HL-60 (cell line): ENCODE results near the gene PTPRR.

ENCODE experiments used
- DNase-seq, 2 experiments: peaks; one replicate each; pipeline ENCODE4 v3.0.0-alpha.2; 2010 to 2020; ENCODE audit warnings: low read depth in 1 of 2, low spot score in 1 of 2
- H3K27ac ChIP-seq: fragments of 250-450 bp; sonication (Bioruptor Pico); replicated peaks from 2 replicates; pipeline ENCODE4 v1.5.1; 2020; ENCODE audit warnings: mild to moderate bottlenecking, moderate library complexity
- H3K27me3 ChIP-seq: fragments of 250-450 bp; sonication (Bioruptor Pico); 2 replicates; pipeline ENCODE4 v1.5.1; 2021; ENCODE audit warnings: mild to moderate bottlenecking, moderate library complexity; ENCODE audit not compliant: insufficient read depth, poor library complexity, severe bottlenecking
- H3K4me3 ChIP-seq: replicated peaks from 2 replicates; pipeline ENCODE4 v1.5.1; 2011; ENCODE audit warnings: mild to moderate bottlenecking, control low read depth, low read length; ENCODE audit not compliant: insufficient read depth
- CTCF ChIP-seq: IDR thresholded peaks from one replicate; pipeline ENCODE4 v1.5.1; 2011; ENCODE audit warnings: low read length, control low read depth, inconsistent platforms; ENCODE audit not compliant: insufficient read depth
- GABPA ChIP-seq: IDR thresholded peaks from 2 replicates; pipeline ENCODE4 v1.6.1; 2012; ENCODE audit warnings: low read depth
- POLR2AphosphoS5 ChIP-seq: IDR thresholded peaks from 2 replicates; pipeline ENCODE4 v1.6.1; 2012; ENCODE audit warnings: low read depth
- REST ChIP-seq: IDR thresholded peaks from 2 replicates; pipeline ENCODE4 v1.6.1; 2012; ENCODE audit warnings: low read depth; ENCODE audit not compliant: insufficient replicate concordance
- SPI1 ChIP-seq: IDR thresholded peaks from 2 replicates; pipeline ENCODE4 v1.6.1; 2012; ENCODE audit warnings: low read depth, mild to moderate bottlenecking, borderline replicate concordance

PTPRR gene

GRCh38 chr12:70645494-70646317 is 274.8 kb downstream of the PTPRR start:
- no peak for DNase-seq
- H3K4me3 ChIP-seq, result no peak overlapping the region
- TF ChIP-seq GABPA, result no peak
- TF ChIP-seq CTCF, result no peak
- TF ChIP-seq SPI1, result no peak
- no peak overlapping the region for H3K27ac ChIP-seq
- H3K27me3 ChIP-seq, result peaks cover 8% of the 10 kb centered on the region

- Histone ChIP-seq H3K4me3 (no peak overlapping the region), H3K27ac (no peak overlapping the region), H3K27me3 (peaks cover 8% of the 10 kb centered on the region)
- TF ChIP-seq CTCF, result no peak
- TF ChIP-seq GABPA, result no peak
- no peak for TF ChIP-seq SPI1
- no peak for TF ChIP-seq REST
- TF ChIP-seq POLR2AphosphoS5, result no peak
- no peak for DNase-seq
Measured at GRCh38 chr12:70644861-70645260, 275.7 kb downstream of the PTPRR start.

DNA sequence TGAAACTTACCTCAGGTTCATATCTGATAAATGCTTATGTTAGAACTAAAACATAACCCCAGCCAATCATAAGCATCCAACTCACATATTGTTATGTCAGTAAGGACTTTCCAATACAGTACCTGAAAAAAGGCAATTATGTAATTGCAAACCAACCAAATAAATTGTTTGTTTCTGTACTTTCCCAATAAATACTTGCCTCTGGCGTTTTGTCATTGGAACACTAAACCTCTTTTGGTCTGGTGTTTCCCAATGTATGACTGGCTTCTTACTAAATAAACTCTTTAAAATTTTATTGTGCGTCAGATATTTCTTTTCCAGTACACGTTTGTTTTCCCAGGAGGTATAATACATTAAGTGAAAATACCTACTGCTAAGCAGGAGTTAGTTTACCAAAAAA is 276.6 kb downstream of the PTPRR start:
- H3K27ac ChIP-seq, result no peak overlapping the region
- TF ChIP-seq CTCF (no peak), GABPA (no peak)
- peaks cover 8% of the 10 kb centered on the region for H3K27me3 ChIP-seq
- H3K4me3 ChIP-seq, result no peak overlapping the region
- no peak for DNase-seq

DNA sequence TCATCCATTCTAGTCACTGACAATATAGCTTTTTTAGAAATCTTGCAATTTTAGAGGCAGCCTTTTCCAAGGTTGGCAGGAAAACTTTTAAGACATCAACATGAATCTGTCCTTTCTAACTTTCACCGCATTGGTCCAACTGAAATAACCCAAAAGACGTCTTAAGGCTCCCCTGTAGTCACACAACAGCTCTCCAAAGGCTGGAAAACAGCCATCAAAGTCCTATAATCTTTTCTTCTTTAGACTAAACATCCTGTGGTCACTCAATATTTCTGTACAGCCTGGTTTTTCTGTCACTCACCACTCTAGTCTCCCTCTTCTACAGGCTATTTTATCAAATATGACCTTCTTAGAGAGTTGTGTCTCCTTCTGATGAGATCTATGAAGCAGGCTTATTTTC is 278.8 kb downstream of the PTPRR start:
- H3K4me3 ChIP-seq, result no peak overlapping the region
- peaks cover 8% of the 10 kb centered on the region for H3K27me3 ChIP-seq
- no peak for DNase-seq
- H3K27ac ChIP-seq, result no peak overlapping the region
- TF ChIP-seq CTCF (no peak), POLR2AphosphoS5 (no peak), GABPA (no peak), SPI1 (no peak), REST (no peak)
